Sigmoid colon (tissue), 4 donors: ENCODE data around the gene PRKCB.

Source experiments
- EP300 ChIP-seq, 4 donors: sonication (generic); formaldehyde crosslinking; IDR thresholded peaks; one replicate each; pipeline ENCODE4 v1.6.1; 2017; ENCODE audit warnings: antibody characterized with exemption in 4 of 4
- POLR2A ChIP-seq, 2 donors: fragments of 450-650 bp; IDR thresholded peaks; one replicate each; pipeline ENCODE4 v1.6.1; 2016; ENCODE audit warnings: antibody characterized with exemption in 2 of 2, mild to moderate bottlenecking in 2 of 2, moderate library complexity in 2 of 2
- POLR2AphosphoS5 ChIP-seq, 4 donors: sonication (generic); formaldehyde crosslinking; IDR thresholded peaks; one replicate each; pipeline ENCODE4 v1.6.1; 2017; ENCODE audit warnings: antibody characterized with exemption in 4 of 4
- TF ChIP-seq, protein P1 (sequence below), 4 experiments: fragments of 450-650 bp in 3 of 4; fragments of 200-600 bp in 1 of 4; IDR thresholded peaks; one replicate each; pipeline ENCODE4 v1.5.1; 2016 to 2019; ENCODE audit warnings: antibody characterized with exemption in 4 of 4, mild to moderate bottlenecking in 3 of 4, moderate library complexity in 2 of 4

DNA sequence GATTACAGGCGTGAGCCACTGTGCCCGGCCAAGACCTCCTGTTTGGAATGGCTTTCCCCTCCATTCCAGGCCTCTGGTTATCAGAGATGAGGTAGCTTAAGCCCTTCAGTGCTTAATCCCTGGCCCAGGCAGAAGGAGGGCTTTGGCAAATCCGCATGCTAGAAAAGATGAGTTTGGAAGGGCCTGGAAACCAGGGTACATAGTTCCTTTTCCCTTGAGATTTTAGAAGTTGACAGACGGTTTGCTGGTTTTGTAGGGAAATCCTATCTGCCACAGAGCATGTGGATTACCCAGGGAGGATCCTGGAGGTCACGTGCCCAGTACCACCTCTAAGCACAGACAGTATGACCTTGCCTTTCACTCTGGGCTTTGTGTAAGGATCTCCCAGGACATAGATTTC is 305.7 kb downstream of the PRKCB start:
- TF ChIP-seq POLR2AphosphoS5 (IDR thresholded peaks at IDR 0.05): no peak
- TF ChIP-seq, protein P1, sequence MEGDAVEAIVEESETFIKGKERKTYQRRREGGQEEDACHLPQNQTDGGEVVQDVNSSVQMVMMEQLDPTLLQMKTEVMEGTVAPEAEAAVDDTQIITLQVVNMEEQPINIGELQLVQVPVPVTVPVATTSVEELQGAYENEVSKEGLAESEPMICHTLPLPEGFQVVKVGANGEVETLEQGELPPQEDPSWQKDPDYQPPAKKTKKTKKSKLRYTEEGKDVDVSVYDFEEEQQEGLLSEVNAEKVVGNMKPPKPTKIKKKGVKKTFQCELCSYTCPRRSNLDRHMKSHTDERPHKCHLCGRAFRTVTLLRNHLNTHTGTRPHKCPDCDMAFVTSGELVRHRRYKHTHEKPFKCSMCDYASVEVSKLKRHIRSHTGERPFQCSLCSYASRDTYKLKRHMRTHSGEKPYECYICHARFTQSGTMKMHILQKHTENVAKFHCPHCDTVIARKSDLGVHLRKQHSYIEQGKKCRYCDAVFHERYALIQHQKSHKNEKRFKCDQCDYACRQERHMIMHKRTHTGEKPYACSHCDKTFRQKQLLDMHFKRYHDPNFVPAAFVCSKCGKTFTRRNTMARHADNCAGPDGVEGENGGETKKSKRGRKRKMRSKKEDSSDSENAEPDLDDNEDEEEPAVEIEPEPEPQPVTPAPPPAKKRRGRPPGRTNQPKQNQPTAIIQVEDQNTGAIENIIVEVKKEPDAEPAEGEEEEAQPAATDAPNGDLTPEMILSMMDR (IDR thresholded peaks at IDR 0.05): no peak
- TF ChIP-seq POLR2A (IDR thresholded peaks at IDR 0.05): no peak
- TF ChIP-seq EP300 (IDR thresholded peaks at IDR 0.05): no peak
